ENCODE data around the gene HOXC12. TPM values are rescaled to one million over a fixed set of nuclear protein-coding genes. Genes with fewer than 3 reads are reported as not detected.

HOXC12 gene
- total RNA-seq, 1 donor from 2014 or later: not detected

- Histone ChIP-seq H3K9me3 (ENCODE audit: insufficient read depth, low read depth, low read length) (no peaks in the 10 kb centered on the region), H3K27ac (ENCODE audit: low read depth, low read length) (no peak within 1 kb of the TSS), H3K4me2 (ENCODE audit: low read length) (peak within 1 kb of the TSS; percentile 60), H4K20me1 (ENCODE audit: insufficient read depth, low read length) (no peaks in the 10 kb centered on the region), H3K4me1 (ENCODE audit: insufficient read depth, low read length) (no peaks in the 10 kb centered on the region), H3K9ac (ENCODE audit: low read length) (no peak within 1 kb of the TSS), H3K79me2 (ENCODE audit: insufficient read depth, low read length) (no peaks in the 10 kb centered on the region), H3K36me3 (ENCODE audit: insufficient read depth, low read length) (no peaks in the 10 kb centered on the region), H3K4me3 (ENCODE audit: insufficient read depth, low read depth, low read length) (no peak within 1 kb of the TSS), H2AFZ (ENCODE audit: low read depth, low read length) (no peak within 1 kb of the TSS), H3K27me3 (ENCODE audit: insufficient read depth, low read length) (peaks cover 95% of the 10 kb centered on the region)
- Mint-ChIP-seq H3K27me3 (ENCODE audit: low read depth, unreplicated experiment) (peaks cover 87% of the 10 kb centered on the region), H3K36me3 (ENCODE audit: low read depth, unreplicated experiment) (peaks cover 2% of the 10 kb centered on the region), H3K4me1 (ENCODE audit: low read depth, unreplicated experiment) (no peaks in the 10 kb centered on the region), H3K27ac (ENCODE audit: unreplicated experiment) (peak within 1 kb of the TSS; percentile 12), H3K9me3 (ENCODE audit: unreplicated experiment) (peaks cover 22% of the 10 kb centered on the region), H3K4me3 (ENCODE audit: unreplicated experiment) (no peak within 1 kb of the TSS)
- DNase-seq (ENCODE audit: low read depth) (no peak), FAIRE-seq (no peak)
- TF ChIP-seq CTCF (IDR thresholded peaks at IDR 0.05; ENCODE audit: insufficient read depth, low read depth, low read length): no peak
- TF ChIP-seq EZH2 (IDR thresholded peaks at IDR 0.05; ENCODE audit: insufficient read depth, low read length): peak; percentile 99
Observed at GRCh38 chr12:54000116-54001114, 45.7 kb downstream of the HOXC12 start, which contains the start of gene HOXC9. TSS of gene HOXC9 (plus strand) at chr12:54000161. CDS start at chr12:54000189, 28 bp downstream.

- Mint-ChIP-seq H3K9me3 (ENCODE audit: unreplicated experiment) (peaks cover 19% of the 10 kb centered on the region), H3K27me3 (ENCODE audit: low read depth, unreplicated experiment) (peaks cover 91% of the 10 kb centered on the region), H3K27ac (ENCODE audit: unreplicated experiment) (peak overlapping the region; percentile 12), H3K4me1 (ENCODE audit: low read depth, unreplicated experiment) (no peaks in the 10 kb centered on the region), H3K36me3 (ENCODE audit: low read depth, unreplicated experiment) (peaks cover 2% of the 10 kb centered on the region), H3K4me3 (ENCODE audit: unreplicated experiment) (no peak overlapping the region)
- Histone ChIP-seq H3K4me1 (ENCODE audit: insufficient read depth, low read length) (peaks cover 5% of the 10 kb centered on the region), H2AFZ (ENCODE audit: low read depth, low read length) (no peak overlapping the region), H4K20me1 (ENCODE audit: insufficient read depth, low read length) (no peaks in the 10 kb centered on the region), H3K27ac (ENCODE audit: low read depth, low read length) (no peak overlapping the region), H3K79me2 (ENCODE audit: insufficient read depth, low read length) (no peaks in the 10 kb centered on the region), H3K4me2 (ENCODE audit: low read length) (no peak overlapping the region), H3K36me3 (ENCODE audit: insufficient read depth, low read length) (no peaks in the 10 kb centered on the region), H3K27me3 (ENCODE audit: insufficient read depth, low read length) (peaks cover 94% of the 10 kb centered on the region), H3K9ac (ENCODE audit: low read length) (no peak overlapping the region), H3K4me3 (ENCODE audit: insufficient read depth, low read depth, low read length) (no peak overlapping the region), H3K9me3 (ENCODE audit: insufficient read depth, low read depth, low read length) (no peaks in the 10 kb centered on the region)
- FAIRE-seq (no peak), DNase-seq (ENCODE audit: low read depth) (no peak)
- TF ChIP-seq EZH2 (IDR thresholded peaks at IDR 0.05; ENCODE audit: insufficient read depth, low read length): peak; percentile 2
- TF ChIP-seq CTCF (IDR thresholded peaks at IDR 0.05; ENCODE audit: insufficient read depth, low read depth, low read length): no peak
Observed at GRCh38 chr12:54001283-54002187, 46.8 kb downstream of the HOXC12 start.

Measured in astrocyte (in vitro differentiated cells and primary cell).